Testis (tissue), 3 donors: ENCODE results near the gene BRPF1. TPM values are rescaled to one million over a fixed set of nuclear protein-coding genes. Genes with fewer than 3 reads are reported as not detected.

ENCODE experiments used
- DNase-seq: peaks from one replicate; pipeline ENCODE4 v3.0.0-alpha.2; 2019
- H3K27ac ChIP-seq, 2 donors: fragments of 200-600 bp; sonication (generic); one replicate each; pipeline ENCODE4 v1.5.1; 2019
- H3K27me3 ChIP-seq: fragments of 200-600 bp; sonication (generic); one replicate; pipeline ENCODE4 v1.5.1; 2019
- H3K36me3 ChIP-seq: fragments of 200-600 bp; sonication (generic); one replicate; pipeline ENCODE4 v1.5.1; 2017; ENCODE audit warnings: low read depth; ENCODE audit errors: missing control alignments
- H3K4me1 ChIP-seq: fragments of 200-600 bp; sonication (generic); one replicate; pipeline ENCODE4 v1.5.1; 2019
- H3K4me3 ChIP-seq, 2 donors: fragments of 200-600 bp; sonication (generic); one replicate each; pipeline ENCODE4 v1.5.1; 2017 to 2019
- H3K9me3 ChIP-seq: fragments of 200-600 bp; sonication (generic); one replicate; pipeline ENCODE4 v1.5.1; 2017
- CTCF ChIP-seq, 3 experiments: fragments of 450-650 bp in 2 of 3; fragments of 200-600 bp in 1 of 3; sonication (generic) in 1 of 3; IDR thresholded peaks; one replicate each; pipeline ENCODE4 v1.5.1; 2016 to 2019; ENCODE audit warnings: antibody characterized with exemption in 3 of 3, mild to moderate bottlenecking in 2 of 3, moderate library complexity in 1 of 3
- POLR2A ChIP-seq: fragments of 450-650 bp; IDR thresholded peaks from one replicate; pipeline ENCODE4 v1.6.1; 2017; ENCODE audit warnings: antibody characterized with exemption, mild to moderate bottlenecking, moderate library complexity
- WGBS, 2 donors: methylation state at CpG; one replicate each; pipeline ENCODE4 v1.1.5; 2018; 5-methylcytosine and 5-hydroxymethylcytosine counted together
- intact Hi-C: fragments of 100-400 bp; cut with DNase I; formaldehyde crosslinking; loops from one replicate; pipeline ENCODE4 v1.15.1; 2023; ENCODE audit warnings: low total_unique reads
- polyA plus RNA-seq: library from polyadenylated mRNA; stranded (reverse); fragments of 350-450 nt; fragmentation: Illumina TruSeq; extraction: RNeasy Lipid Tissue Mini Kit (QIAGEN cat#74804); gene quantifications from one replicate; pipeline ENCODE4 v1.2.3, GENCODE V29; 2014; ENCODE audit warnings: low read depth, low replicate concordance; ENCODE audit not compliant: insufficient read depth
- total RNA-seq, 2 donors: library from RNA; depleted of rRNA; stranded (reverse); fragments of >200 nt; gene quantifications; one replicate each; pipeline ENCODE4 v1.2.3, GENCODE V29; 2016

BRPF1 gene
- total and polyA plus RNA-seq, 3 donors from 2014 or later = 47.4 to 58.4 (median 55.1) TPM

GRCh38 chr3:9692416-9692815, 39.1 kb upstream of the BRPF1 start:
- H3K36me3 ChIP-seq = no peaks in the 10 kb centered on the region
- intact Hi-C loops = no loop called here

GRCh38 chr3:9695345-9695744, 36.2 kb upstream of the BRPF1 start:
- TF ChIP-seq POLR2A (no peak), CTCF (IDR thresholded peaks at IDR 0.05) (no peak)
- Histone ChIP-seq H3K9me3 (no peaks in the 10 kb centered on the region), H3K4me1 (peaks cover 9% of the 10 kb centered on the region), H3K27me3 (no peaks in the 10 kb centered on the region), H3K4me3 (no peak overlapping the region), H3K36me3 (no peaks in the 10 kb centered on the region), H3K27ac (no peak overlapping the region)
- intact Hi-C loops = no loop called here
- 65 to 82% methylated on average over 4 of the region's 4 CpGs for WGBS, 2 donors
- DNase-seq = no peak

More at GRCh38 chr3:9692416-9692815, 39.1 kb upstream of the BRPF1 start:
- H3K27ac ChIP-seq = no peak overlapping the region
- no peaks in the 10 kb centered on the region for H3K27me3 ChIP-seq
- no peaks in the 10 kb centered on the region for H3K9me3 ChIP-seq
- H3K4me3 ChIP-seq = no peak overlapping the region
- DNase-seq = no peak
- H3K4me1 ChIP-seq = peaks cover 16% of the 10 kb centered on the region
- TF ChIP-seq POLR2A = no peak
- WGBS, 2 donors = 83 to 92% methylated on average over 1 to 5 of the region's 5 CpGs

GRCh38 chr3:9695746-9696145, 35.8 kb upstream of the BRPF1 start:
- Histone ChIP-seq H3K27ac (no peak overlapping the region), H3K27me3 (no peaks in the 10 kb centered on the region), H3K4me3 (no peak overlapping the region), H3K9me3 (no peaks in the 10 kb centered on the region), H3K4me1 (peaks cover 6% of the 10 kb centered on the region), H3K36me3 (no peaks in the 10 kb centered on the region)
- no peak for DNase-seq
- TF ChIP-seq POLR2A = no peak
- TF ChIP-seq CTCF (IDR thresholded peaks at IDR 0.05) = no peak
- 84 to 95% methylated on average over 6 to 7 of the region's 7 CpGs for WGBS, 2 donors
- intact Hi-C loops = no loop called here

GRCh38 chr3:9696480-9697220, 34.9 kb upstream of the BRPF1 start:
- Histone ChIP-seq H3K4me1 (no peaks in the 10 kb centered on the region), H3K36me3 (no peaks in the 10 kb centered on the region), H3K9me3 (no peaks in the 10 kb centered on the region), H3K4me3 (no peak overlapping the region), H3K27ac (no peak overlapping the region), H3K27me3 (no peaks in the 10 kb centered on the region)
- intact Hi-C loops = no loop called here
- TF ChIP-seq POLR2A (no peak), CTCF (IDR thresholded peaks at IDR 0.05) (no peak)
- DNase-seq = no peak
- 61 to 83% methylated on average over 5 of the region's 5 CpGs for WGBS, 2 donors

- Histone ChIP-seq H3K27ac (no peak overlapping the region), H3K9me3 (no peaks in the 10 kb centered on the region), H3K4me3 (no peak overlapping the region), H3K4me1 (no peaks in the 10 kb centered on the region), H3K27me3 (no peaks in the 10 kb centered on the region), H3K36me3 (no peaks in the 10 kb centered on the region)
- 83 to 90% methylated on average over 3 to 4 of the region's 4 CpGs for WGBS, 2 donors
- intact Hi-C loops = no loop called here
- TF ChIP-seq CTCF (IDR thresholded peaks at IDR 0.05) (no peak), POLR2A (no peak)
- no peak for DNase-seq
Measured at GRCh38 chr3:9697892-9698291, 33.6 kb upstream of the BRPF1 start.
